OCI-LY1 (cell line): ENCODE data around the gene PLD1.

Experiments
- H2AFZ ChIP-seq: fragments of 200-600 bp; sonication (generic), shearing (Covaris generic); 2 replicates; pipeline ENCODE4 v1.6.0; 2014; ENCODE audit warnings: antibody characterized with exemption, mild to moderate bottlenecking, low read length
- H3F3A ChIP-seq: fragments of 200-600 bp; sonication (generic), shearing (Covaris generic); 2 replicates; pipeline ENCODE4 v1.6.0; 2014; ENCODE audit warnings: mild to moderate bottlenecking, antibody characterized with exemption, low read length, moderate library complexity; ENCODE audit not compliant: insufficient read depth
- H3K27ac ChIP-seq: fragments of 200-600 bp; sonication (generic); 2 replicates; pipeline ENCODE4 v1.5.1; 2014; ENCODE audit warnings: low read length, mixed run types, mild to moderate bottlenecking, low read depth; ENCODE audit not compliant: poor library complexity, severe bottlenecking
- H3K27me3 ChIP-seq: fragments of 200-600 bp; sonication (generic); 2 replicates; pipeline ENCODE4 v1.6.0; 2014; ENCODE audit warnings: antibody characterized with exemption, mild to moderate bottlenecking, low read length, moderate library complexity; ENCODE audit not compliant: insufficient read depth
- H3K36me3 ChIP-seq: fragments of 200-600 bp; sonication (generic); 2 replicates; pipeline ENCODE4 v1.6.1; 2014; ENCODE audit warnings: mild to moderate bottlenecking, antibody characterized with exemption, low read length, moderate library complexity, mixed read lengths; ENCODE audit not compliant: insufficient read depth
- H3K4me1 ChIP-seq: fragments of 200-600 bp; sonication (generic); 2 replicates; pipeline ENCODE4 v1.5.1; 2014; ENCODE audit warnings: mild to moderate bottlenecking, low read length, moderate library complexity; ENCODE audit not compliant: insufficient read depth, severe bottlenecking
- H3K4me2 ChIP-seq: fragments of 200-600 bp; sonication (generic), shearing (Covaris generic); 2 replicates; pipeline ENCODE4 v1.6.1; 2014; ENCODE audit warnings: low read length
- H3K4me3 ChIP-seq: fragments of 200-600 bp; sonication (generic); 2 replicates; pipeline ENCODE4 v1.5.1; 2014; ENCODE audit warnings: low read length, low read depth, mild to moderate bottlenecking, mixed read lengths; ENCODE audit not compliant: poor library complexity, severe bottlenecking
- H3K79me2 ChIP-seq: fragments of 200-600 bp; shearing (Covaris generic); 2 replicates; pipeline ENCODE4 v1.6.1; 2016; ENCODE audit warnings: mixed run types, low read length, mixed read lengths; ENCODE audit not compliant: insufficient read depth
- H3K9ac ChIP-seq: fragments of 200-600 bp; sonication (generic), shearing (Covaris generic); 2 replicates; pipeline ENCODE4 v1.6.1; 2014; ENCODE audit warnings: mild to moderate bottlenecking, low read length, mixed read lengths
- H3K9me2 ChIP-seq: fragments of 200-600 bp; sonication (generic), shearing (Covaris generic); 2 replicates; pipeline ENCODE4 v1.6.1; 2014; ENCODE audit warnings: low read depth, mild to moderate bottlenecking, low read length, mixed read lengths
- H3K9me3 ChIP-seq: fragments of 200-600 bp; shearing (Covaris generic); 2 replicates; pipeline ENCODE4 v1.6.1; 2014; ENCODE audit warnings: low read length, mixed read lengths
- H4K20me1 ChIP-seq: fragments of 200-600 bp; sonication (generic), shearing (Covaris generic); 2 replicates; pipeline ENCODE4 v1.6.0; 2016; ENCODE audit warnings: mild to moderate bottlenecking, low read length; ENCODE audit not compliant: insufficient read depth
- CTCF ChIP-seq: fragments of 200-600 bp; sonication (generic), shearing (Covaris generic); IDR thresholded peaks from 2 replicates; pipeline ENCODE4 v1.5.1; 2017; ENCODE audit warnings: mild to moderate bottlenecking, antibody characterized with exemption, low read length, moderate library complexity, mixed read lengths
- EZH2 ChIP-seq: fragments of 200-600 bp; sonication (generic), shearing (Covaris generic); IDR thresholded peaks from 2 replicates; pipeline ENCODE4 v1.8.0; 2017; ENCODE audit warnings: borderline replicate concordance, mixed run types, mild to moderate bottlenecking, antibody characterized with exemption, low read length, moderate library complexity, mixed read lengths

Gene PLD1

GRCh38 chr3:171809611-171809860, 747 bp downstream of the PLD1 start:
- Histone ChIP-seq H3K4me1 (no peaks in the 10 kb centered on the region), H2AFZ (no peak overlapping the region), H3K27me3 (no peaks in the 10 kb centered on the region), H3K27ac (no peak overlapping the region), H3K79me2 (no peaks in the 10 kb centered on the region), H3F3A (no peaks in the 10 kb centered on the region), H4K20me1 (no peaks in the 10 kb centered on the region), H3K9ac (no peak overlapping the region), H3K4me2 (no peak overlapping the region), H3K9me2 (no peaks in the 10 kb centered on the region), H3K36me3 (no peaks in the 10 kb centered on the region), H3K4me3 (no peak overlapping the region), H3K9me3 (no peaks in the 10 kb centered on the region)
- TF ChIP-seq CTCF: no peak
- no peak for TF ChIP-seq EZH2

- Histone ChIP-seq H3K9ac (no peak overlapping the region), H3K4me2 (no peak overlapping the region), H3K27me3 (no peaks in the 10 kb centered on the region), H3K9me2 (no peaks in the 10 kb centered on the region), H4K20me1 (no peaks in the 10 kb centered on the region), H3K4me3 (no peak overlapping the region), H3K27ac (no peak overlapping the region), H2AFZ (no peak overlapping the region), H3K36me3 (no peaks in the 10 kb centered on the region), H3K4me1 (no peaks in the 10 kb centered on the region), H3K9me3 (no peaks in the 10 kb centered on the region), H3K79me2 (no peaks in the 10 kb centered on the region), H3F3A (no peaks in the 10 kb centered on the region)
- TF ChIP-seq CTCF (no peak), EZH2 (no peak)
Measured at GRCh38 chr3:171807806-171808205, 2.5 kb downstream of the PLD1 start.

GRCh38 chr3:171807129-171807675, 3.1 kb downstream of the PLD1 start:
- no peak for TF ChIP-seq CTCF
- Histone ChIP-seq H3K4me3 (no peak overlapping the region), H3K9me3 (no peaks in the 10 kb centered on the region), H3F3A (no peaks in the 10 kb centered on the region), H3K4me1 (no peaks in the 10 kb centered on the region), H4K20me1 (no peaks in the 10 kb centered on the region), H3K27ac (no peak overlapping the region), H3K36me3 (no peaks in the 10 kb centered on the region), H3K27me3 (no peaks in the 10 kb centered on the region), H3K4me2 (no peak overlapping the region), H3K9me2 (no peaks in the 10 kb centered on the region), H3K9ac (no peak overlapping the region), H2AFZ (no peak overlapping the region), H3K79me2 (no peaks in the 10 kb centered on the region)
